AG20443 (cell line): ENCODE data around the gene KANK2.

Source experiments
- DNase-seq: peaks from one replicate; pipeline ENCODE4 v3.0.0; 2012; ENCODE audit warnings: low spot score, mixed read lengths

Gene KANK2

DNA sequence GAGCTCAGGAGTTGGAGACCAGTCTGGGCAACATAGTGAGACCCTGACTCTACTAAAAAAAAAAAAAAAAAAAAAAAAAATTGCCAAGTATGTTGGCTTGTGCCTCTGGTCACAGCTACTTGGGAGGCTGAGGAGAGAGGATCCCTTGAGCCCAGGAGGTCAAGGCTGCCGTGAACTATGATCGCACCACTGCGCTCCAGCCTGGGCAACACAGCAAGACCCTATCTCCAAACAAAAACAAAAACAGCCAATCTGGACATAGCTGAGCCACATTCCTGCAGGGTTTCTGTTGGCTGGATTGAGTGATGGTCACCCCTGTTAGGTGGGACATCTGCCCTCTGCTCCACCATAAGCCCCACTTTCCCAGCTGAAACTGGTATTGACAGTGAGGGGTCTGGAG, 28.5 kb upstream of the KANK2 start:
- DNase-seq: no peak

DNA sequence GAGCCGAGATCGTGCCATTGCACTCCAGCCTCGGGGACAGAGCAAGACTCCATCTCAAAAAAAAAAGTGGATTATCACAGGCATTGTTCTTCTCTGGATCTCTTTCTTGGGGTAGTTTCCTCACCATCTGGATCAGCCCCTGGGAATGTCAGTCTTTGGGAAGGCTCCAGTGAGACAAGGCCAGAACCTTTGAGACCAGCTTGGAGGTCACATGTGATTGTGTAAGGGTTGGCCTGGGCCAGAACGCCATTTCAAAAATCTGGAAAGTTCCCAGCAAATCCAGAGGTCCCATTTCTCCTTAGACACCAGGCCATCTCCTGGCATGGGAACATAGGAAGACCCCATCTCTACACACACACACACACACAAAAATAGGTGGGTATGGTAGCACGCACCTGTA, 27.8 kb upstream of the KANK2 start:
- DNase-seq: no peak

DNA sequence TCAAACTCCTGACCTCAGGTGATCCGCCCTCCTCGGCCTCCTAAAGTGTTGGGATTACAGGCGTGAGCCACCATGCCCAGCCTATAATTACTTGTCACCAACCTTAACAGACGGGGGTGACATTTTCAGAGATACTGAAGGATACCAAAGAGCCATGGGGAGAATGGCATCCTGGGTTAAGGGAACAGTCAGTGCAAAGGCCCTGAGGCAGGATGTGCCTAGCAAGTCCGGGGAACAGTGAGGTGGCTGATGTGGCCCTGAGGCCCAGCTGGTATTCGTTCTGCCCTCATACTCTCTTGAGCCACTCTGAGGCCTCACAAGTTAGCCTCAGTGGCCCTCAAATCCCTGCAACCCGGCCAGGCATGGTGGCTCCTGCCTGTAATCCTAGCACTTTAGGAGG, 27.1 kb upstream of the KANK2 start:
- DNase-seq: no peak

DNA sequence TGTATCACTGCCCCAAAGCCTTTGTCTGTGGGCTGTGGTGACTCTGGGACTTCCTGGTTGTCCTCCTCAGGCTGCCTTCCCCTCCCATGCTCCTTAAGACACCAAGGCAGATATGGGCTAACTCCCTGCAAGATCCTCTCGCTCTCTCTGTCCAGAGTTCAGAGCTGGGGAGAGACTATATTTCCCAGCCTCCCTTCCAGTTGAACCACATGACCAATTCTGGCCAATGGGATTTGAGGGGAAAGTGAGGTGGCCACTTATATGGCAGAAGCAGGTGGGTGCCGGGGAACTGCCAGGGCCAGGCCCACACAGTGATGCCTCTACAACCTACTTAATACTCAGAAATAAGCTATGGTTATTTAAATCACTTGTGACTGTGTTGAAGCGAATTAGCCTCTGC, 25.9 kb upstream of the KANK2 start:
- no peak for DNase-seq

GRCh38 chr19:11221082-11221598, 23.8 kb upstream of the KANK2 start:
- no peak for DNase-seq

GRCh38 chr19:11214387-11214786, 17.0 kb upstream of the KANK2 start:
- DNase-seq: no peak

GRCh38 chr19:11210656-11210928, 13.2 kb upstream of the KANK2 start:
- DNase-seq: no peak

DNA sequence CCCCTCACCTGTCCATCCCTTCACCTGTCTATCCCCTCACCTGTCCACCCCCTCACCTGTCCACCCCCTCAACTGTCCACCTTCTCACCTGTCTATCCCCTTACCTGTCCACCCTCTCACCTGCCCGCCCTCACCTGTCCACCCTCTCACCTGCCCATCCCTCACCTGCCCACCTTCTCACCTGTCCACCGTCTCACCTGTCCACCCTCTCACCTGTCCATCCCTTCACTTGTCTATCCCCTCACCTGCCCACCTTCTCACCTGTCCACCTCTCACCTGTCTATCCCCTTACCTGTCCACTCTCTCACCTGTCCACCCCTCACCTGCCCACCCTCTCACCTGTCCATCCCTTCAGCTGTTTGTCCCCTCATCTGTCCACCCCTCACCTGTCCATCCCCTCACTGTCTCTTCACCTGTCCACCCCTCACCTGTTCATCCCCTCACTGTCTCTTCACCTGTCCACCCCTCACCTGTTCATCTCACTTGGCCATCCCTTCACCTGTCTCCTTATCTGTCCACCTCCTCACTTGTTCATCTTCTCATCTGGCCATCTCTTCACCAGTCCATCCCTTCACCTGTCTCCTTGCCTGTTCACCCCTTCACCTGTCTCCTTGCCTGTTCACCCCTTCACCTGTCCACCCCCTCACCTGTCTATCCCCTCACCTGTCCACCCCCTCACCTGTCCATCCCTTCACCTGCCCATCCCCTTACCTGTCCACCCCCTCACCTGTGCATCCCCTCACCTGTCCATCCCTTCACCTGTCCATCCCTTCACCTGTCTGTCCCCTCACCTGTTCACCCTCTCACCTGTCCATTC, 12.7 kb upstream of the KANK2 start:
- no peak for DNase-seq

DNA sequence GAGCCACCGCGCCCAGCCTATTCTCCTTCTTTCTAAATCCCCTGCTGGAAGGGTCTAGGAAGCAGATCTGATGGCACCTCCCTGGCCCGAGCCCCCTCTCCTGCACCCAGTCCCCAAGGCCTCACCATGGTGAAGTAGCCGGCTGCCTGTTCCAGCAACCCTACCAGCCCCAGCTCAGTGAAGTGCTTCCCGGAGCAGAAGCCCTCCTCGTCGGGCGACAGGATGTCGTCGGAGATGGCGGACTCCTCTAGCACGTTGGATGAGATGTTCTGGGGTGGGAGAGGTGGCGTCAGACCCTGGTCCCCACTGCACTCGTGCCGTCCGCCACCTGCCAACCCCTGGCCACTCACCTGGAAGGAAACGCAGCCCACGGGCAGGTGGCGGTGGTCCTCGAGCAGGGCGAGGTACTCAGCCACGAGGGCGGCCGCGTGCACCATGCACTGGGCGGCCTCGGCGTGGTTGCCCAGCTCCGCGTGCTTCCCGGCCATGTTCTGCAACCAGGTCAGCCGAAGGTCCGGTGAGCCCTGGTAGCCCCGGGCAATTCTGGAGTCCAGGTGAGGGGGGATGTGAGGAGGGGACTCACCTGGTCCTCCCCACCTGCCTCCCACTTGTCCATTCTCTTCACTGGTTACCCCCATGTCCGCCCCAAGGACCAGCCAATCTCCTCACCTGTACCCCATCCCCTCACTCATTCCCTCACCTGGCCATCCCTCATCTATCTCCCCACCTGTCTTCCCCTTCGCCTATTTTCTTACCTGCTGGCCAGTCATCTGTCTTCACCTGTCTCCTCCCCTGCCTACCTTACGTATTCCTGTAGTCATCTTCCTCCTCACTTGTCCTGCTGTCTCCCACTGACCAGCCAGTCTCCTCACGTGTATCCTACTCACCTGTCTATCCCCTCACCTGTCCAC, 11.5 kb upstream of the KANK2 start:
- DNase-seq: peak; percentile 42

DNA sequence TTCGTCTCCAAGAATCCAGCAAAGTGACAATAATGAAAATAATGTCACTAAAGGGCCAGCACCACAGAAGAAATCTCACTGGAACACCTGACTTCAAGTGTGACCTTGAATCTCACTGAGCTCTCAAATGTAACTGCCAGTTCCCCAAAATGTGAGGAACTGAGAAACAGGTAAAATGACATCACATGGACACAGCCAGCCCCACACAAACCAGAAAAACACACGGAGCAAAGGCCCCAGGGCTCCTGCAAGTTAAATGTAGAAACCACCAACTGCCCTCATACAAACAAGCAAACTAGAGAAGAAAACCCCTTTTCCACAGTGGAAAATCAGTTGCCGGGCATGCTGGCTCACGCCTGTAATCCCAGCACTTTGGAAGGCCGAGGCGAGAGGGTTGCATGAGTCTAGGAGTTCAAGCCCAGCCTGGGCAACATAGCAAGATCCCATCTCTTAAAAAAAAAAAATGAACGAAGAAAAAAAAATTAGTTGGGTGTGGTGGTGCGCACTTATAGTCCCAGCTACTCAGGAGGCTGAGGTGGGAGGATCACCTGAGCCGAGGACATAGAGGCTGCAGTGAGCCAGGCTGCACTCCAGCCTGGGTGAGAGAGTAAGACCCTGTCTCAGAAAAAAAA, 8.7 kb upstream of the KANK2 start:
- no peak for DNase-seq

DNA sequence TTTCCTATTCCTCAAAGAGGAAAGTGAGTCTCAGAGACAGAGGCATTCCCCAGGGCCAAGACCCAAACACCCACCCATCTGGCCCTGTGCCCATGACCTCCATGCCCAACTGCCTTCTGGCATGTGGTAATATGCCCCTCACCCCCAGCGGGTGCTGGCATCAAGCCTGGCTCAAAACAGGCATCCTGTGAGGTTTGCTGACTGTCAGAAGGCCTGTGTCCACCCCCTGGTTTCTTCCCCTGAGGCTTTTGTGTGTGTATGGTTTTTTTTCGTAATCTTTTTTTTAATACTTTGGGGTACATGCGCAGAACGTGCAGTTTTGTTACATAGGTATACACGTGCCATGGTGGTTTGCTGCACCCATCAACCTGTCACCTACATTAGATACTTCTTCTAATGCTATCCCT, 7.6 kb upstream of the KANK2 start:
- DNase-seq: no peak

- no peak for DNase-seq
These were observed 6.8 kb upstream of the KANK2 start for GRCh38 chr19:11204076-11204602.

- DNase-seq: peak; percentile 91
These were observed 6.1 kb upstream of the KANK2 start for GRCh38 chr19:11203194-11204075.

GRCh38 chr19:11202488-11203193, 5.3 kb upstream of the KANK2 start:
- DNase-seq: no peak

DNA sequence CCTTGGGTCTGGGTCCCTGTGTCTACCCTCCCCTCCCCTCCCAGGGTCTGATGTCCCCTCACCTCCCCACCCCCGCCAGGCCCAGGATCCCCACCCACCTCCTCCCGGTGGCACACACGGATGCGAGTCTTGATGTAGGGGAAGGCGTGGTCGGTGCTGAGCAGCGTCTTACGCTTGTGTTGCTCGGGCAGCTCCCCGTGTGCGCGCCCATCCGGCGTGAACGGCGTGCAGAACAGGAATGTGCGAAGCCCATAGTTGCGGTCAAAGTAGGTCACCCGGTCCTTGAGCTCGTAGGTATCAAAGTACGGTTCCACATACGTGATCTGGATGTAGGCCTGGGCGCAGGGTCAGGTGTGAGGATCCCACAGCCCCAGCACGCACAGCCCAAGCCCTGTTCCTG, 4.4 kb upstream of the KANK2 start:
- no peak for DNase-seq

- DNase-seq: no peak
These were observed 3.6 kb upstream of the KANK2 start for GRCh38 chr19:11200931-11201330.

- no peak for DNase-seq
These were observed 2.8 kb upstream of the KANK2 start for GRCh38 chr19:11200015-11200574.

DNA sequence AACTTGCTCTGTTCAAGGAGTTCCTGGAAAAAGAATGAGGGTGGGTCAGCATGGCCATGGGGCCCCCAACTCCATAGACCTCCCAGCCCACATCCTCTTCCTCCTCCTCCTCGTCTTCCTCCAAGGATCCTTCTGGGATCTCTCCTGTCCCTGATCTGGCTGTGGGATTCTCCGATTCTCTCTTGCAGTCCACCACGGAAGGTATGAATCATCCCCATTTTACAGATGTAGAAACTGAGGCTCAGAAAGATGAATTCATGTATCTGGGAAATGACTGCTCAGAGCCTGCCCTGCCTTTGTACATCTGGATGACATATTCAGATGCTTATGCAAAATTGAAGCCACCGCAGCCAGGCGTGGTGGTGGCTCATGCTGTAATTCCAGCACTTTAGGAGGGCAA, 2.2 kb upstream of the KANK2 start:
- DNase-seq: no peak

GRCh38 chr19:11198769-11199424, 1.6 kb upstream of the KANK2 start:
- no peak for DNase-seq

DNA sequence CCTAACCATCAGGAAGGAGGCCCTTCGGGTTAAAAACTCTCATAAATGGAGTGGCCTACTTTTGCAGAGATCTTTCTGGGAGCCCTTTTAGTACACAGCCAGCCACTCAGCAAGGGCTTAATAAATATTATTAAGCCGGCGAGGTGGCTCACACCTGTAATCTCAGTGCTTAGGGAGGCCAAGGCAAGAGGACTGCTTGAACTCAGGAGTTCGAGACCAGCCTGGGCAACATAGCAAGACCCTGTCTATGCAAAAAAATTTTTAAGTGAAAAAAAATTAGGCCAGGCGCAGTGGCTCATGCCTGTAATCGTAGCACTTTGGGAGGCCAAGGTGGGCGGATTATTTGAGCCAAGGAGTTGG, 810 bp upstream of the KANK2 start:
- DNase-seq: no peak
